Left renal cortex interstitium (tissue), 4 donors: Measurements from ENCODE around the gene ASPM. TPM values are rescaled to one million over a fixed set of nuclear protein-coding genes. Genes with fewer than 3 reads are reported as not detected.

Experiments
- DNase-seq, 4 donors: peaks; one replicate each; pipeline ENCODE4 v3.0.0-alpha.2; 2013; ENCODE audit warnings: low read depth in 4 of 4, low spot score in 2 of 4, missing footprints in 1 of 4
- polyA plus RNA-seq, 4 donors: library from polyadenylated mRNA; unstranded; fragments of 120-200 nt; gene quantifications; one replicate each; pipeline ENCODE4 v1.2.1, GENCODE V29; 2013; ENCODE audit not compliant: insufficient read length in 4 of 4

ASPM gene, protein sequence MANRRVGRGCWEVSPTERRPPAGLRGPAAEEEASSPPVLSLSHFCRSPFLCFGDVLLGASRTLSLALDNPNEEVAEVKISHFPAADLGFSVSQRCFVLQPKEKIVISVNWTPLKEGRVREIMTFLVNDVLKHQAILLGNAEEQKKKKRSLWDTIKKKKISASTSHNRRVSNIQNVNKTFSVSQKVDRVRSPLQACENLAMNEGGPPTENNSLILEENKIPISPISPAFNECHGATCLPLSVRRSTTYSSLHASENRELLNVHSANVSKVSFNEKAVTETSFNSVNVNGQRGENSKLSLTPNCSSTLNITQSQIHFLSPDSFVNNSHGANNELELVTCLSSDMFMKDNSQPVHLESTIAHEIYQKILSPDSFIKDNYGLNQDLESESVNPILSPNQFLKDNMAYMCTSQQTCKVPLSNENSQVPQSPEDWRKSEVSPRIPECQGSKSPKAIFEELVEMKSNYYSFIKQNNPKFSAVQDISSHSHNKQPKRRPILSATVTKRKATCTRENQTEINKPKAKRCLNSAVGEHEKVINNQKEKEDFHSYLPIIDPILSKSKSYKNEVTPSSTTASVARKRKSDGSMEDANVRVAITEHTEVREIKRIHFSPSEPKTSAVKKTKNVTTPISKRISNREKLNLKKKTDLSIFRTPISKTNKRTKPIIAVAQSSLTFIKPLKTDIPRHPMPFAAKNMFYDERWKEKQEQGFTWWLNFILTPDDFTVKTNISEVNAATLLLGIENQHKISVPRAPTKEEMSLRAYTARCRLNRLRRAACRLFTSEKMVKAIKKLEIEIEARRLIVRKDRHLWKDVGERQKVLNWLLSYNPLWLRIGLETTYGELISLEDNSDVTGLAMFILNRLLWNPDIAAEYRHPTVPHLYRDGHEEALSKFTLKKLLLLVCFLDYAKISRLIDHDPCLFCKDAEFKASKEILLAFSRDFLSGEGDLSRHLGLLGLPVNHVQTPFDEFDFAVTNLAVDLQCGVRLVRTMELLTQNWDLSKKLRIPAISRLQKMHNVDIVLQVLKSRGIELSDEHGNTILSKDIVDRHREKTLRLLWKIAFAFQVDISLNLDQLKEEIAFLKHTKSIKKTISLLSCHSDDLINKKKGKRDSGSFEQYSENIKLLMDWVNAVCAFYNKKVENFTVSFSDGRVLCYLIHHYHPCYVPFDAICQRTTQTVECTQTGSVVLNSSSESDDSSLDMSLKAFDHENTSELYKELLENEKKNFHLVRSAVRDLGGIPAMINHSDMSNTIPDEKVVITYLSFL (N-terminal part only)
- 10 to 100 TPM; 20.2 to 24.4 (median 21.0) TPM for polyA plus RNA-seq

DNA sequence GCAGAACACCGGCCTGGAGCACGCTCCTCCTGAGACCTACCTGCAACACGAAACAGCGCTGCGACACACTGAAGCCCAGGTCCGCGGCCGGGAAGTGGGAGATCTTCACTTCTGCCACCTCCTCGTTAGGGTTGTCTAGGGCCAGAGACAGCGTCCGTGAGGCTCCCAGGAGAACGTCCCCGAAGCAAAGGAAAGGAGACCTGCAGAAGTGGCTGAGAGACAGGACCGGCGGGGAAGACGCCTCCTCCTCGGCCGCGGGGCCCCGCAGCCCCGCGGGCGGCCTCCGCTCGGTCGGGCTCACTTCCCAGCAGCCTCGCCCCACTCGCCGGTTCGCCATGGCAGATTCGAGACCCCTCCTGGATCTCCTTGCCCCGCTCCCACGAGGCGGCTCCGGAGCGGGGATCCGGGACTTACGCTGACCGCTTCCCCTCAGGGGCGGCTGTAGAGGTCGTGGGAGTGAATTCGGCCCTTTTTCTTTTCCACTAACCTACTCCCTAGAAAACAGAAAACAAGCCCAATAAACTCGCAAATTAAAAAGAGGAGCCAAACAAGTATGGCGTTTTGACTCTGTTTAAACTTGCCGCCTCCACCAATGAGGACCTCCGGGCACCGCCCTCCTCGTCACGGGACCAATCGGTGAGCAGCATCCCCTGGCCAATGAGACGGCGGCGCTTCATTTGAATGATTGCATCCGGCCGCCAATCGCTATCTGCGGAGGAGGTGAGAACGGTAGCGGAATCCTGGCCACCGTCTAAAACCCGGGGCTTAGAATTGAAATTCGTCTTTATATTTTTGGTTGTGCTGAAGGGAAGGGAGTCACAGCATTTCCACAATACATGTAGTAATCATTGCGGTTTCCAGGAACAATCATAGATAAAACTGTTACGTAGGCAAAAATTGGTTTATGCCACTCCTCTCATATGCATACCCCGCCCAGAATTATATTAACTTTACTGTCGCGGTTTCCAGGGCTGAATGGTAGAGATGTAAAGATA, at the start of gene ASPM:
Gene ASPM (minus strand): TSS at position 569 of the 995 bp plus-strand sequence. CDS start 232 bp downstream, at position 337.
- DNase-seq: peak; percentile 78 to 93 (median 88)

DNA sequence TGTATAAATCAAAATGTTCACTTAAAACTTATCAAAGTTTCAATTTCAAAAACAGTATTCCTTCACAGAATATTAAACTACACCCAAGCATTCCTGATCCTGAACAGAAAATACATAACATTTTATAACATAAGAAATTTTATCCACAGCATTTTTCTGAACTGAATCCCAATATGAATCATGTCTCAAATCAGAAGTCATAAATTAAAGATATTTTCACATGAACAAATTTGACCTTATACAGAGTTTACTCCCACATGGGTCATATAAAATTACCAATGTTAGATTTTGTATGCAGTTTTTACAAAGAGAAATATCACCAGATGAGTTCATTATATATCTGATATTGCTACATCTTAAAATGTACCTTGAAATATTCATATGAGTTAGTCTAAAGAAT, 48.6 kb upstream of the ASPM start:
- no peak for DNase-seq

DNA sequence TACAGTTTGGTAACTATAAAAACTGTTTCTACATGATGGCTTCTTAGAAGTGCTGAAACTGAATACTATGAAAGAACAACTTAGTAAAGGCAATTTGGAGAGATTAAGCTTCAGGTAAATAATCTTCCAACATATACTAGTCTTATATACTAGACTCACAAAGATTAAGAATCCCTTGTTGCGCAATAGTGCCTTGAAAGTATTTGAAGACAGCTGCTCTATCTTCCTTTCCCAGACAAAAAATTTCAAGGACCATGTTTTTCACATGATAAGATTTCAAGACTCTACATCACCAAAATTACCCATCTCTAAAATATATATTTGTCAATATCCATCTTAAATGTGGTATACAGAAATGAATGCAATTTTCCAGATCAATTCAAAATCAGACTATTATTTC, 37.7 kb upstream of the ASPM start:
- DNase-seq: no peak

DNA sequence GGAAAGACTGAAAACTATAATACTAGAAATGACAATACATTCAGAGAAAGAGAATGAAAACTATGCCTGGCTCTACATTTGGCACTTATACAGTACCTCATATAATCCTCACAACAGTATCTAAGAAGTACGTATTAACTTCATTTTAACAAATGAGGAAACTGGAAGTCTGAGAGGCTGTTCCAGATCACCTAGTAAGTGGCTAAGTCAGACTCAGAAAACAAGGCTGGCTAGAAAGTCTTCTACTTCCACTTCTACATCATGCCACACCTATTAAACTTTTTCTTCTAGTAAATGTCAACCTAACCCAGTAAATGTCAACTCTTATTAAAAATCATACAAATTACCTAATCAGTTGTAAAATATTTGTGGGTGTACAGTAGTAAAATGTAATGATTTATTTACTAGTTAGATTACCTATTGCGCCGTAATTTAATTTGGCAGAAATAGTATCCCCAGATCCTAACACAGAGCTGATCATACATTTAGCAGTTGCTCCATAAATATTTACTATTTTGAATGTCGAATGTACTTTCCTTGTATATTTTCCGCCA, 36.8 kb upstream of the ASPM start:
- DNase-seq: no peak

DNA sequence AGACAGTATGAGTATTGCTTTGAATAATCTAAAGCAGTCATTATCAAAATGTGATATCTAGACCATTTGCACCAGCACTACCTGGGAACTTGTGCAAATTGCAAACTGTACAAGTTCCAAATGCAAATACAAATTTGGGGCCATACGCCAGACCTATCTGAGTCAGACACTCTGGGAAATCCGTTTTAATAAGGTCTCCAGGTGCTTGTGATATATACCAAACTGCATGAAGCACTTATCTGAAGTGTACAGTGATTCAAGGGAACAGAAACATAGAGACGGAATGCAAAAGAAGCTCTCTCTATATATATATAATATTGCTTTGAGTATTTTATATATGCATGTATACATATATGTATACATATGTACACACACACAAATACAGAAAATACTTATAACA, 36.2 kb upstream of the ASPM start:
- no peak for DNase-seq

DNA sequence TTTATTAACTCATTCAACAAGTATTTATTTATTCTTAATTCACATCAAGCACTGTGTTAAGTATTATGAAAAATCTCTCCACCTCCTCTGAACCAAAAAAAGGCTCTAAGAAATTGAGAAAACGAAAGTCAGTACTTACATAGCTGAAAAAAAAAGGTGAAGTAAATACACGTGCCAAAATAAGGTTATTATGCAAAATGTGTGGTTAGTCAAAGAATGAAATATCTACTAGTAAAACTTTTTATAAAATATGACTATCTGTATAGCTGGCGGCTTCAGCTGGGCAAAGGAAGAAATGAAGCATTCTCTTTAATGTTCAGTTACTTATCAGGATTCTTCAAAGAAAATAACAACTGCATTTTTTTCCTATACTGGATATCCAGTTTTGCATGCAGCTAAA, 35.5 kb upstream of the ASPM start:
- DNase-seq: no peak

DNA sequence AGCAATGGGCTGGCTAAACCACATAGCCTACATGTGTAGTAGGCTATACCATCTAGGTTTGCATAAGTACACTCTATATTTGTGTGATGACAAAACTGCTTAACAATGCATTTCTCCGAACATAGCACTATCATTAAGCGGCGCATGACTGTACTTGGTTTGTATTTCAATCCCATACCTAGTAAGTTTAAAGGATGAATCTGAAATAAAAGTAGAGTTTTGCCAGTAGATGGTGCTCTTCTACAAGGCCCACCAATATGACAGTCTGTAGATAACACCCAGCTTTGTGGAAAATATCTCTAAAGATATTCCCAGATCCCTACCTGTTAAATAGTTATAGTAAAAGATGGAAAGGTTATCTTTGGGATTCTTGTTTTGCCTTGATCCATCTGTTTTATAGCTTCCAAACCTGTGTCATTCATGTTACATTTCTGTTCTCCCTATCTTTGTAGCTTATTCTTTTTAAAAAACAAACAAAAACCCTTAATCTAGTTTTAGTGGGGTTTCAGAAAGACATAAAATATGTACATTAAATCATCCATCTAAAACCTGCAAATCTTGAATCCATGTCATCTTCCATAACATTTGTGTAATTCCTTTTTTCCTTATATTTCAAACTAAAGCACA, 33.9 kb upstream of the ASPM start:
- DNase-seq: peak in 2 of 4 donors; percentile 9 to 23

DNA sequence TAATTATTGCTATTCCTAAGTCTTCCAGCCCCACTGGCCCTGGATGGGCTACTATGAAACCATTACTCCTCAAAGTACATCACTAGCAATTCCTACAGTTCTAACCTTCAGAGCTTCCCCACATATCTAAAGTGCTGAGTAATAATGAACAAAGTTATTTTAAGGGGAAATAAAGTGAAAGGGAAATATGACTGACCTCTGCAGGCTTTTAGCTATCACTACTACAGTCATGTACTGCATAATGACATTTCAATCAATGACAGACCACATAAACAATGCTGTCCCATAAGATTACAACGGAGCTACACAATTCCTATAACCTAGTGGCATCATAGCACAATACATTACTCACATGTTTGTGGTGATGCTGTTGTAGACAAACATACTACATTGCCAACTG, 32.5 kb upstream of the ASPM start:
- DNase-seq: no peak

DNA sequence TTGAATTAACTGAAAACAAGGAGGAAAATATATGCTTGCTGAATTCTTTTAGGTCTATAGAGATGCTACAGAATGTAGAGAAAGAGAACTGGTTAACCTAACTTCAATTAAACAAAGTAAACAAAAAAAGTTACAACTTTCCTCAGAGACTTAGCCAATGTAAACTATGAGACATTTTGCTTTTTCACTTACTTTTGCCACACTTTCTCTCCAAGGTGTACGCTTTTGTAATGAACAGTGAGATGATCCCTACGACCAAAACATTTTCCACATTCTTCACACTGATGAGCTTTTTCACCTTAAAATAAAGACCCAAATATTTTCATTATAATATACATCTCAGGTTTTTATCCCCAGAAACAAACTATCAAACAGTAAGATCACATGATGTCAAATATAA, 28.3 kb upstream of the ASPM start:
- DNase-seq: no peak

DNA sequence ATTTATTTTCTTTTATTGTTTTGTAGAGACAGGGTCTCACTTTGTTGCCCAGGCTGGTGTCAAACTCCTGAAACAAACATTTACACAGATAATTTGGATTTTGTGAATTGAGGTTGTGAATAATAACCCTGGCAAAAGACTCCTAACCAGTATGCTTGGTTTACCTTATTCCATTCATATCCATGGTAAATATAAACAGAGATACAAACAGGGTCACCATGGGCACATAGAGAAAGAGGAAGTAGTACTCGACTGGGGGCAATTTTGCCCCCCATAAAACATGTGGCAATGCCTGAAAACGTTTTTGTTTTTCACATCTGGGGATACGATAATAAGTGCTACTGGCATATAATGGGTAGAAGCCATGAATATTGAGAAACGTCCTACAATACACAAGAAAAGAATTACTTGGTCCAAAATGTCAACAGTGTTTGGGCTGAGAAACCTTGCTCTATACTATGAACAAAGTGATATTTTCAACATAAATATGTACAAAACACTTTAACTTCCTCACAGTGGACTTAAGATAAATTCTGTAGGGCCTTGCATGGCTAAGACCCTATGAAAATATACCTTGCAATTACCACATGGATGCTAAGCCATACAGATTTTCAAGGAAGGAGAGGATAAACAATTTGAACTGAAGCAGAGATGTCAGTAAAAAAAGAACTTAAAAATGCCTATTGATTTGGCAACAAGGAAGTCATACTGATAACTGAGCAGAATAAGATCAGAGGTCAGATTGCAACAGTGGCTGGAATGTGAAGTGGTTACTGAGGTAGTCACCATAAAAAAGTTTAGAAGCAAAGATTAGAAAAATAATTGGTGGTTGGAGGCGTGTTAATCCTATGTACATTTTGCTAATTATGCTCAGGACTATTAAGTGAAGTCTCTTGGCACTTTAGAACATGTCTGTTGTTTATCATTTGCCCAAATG, 27.4 kb upstream of the ASPM start:
- DNase-seq: no peak

DNA sequence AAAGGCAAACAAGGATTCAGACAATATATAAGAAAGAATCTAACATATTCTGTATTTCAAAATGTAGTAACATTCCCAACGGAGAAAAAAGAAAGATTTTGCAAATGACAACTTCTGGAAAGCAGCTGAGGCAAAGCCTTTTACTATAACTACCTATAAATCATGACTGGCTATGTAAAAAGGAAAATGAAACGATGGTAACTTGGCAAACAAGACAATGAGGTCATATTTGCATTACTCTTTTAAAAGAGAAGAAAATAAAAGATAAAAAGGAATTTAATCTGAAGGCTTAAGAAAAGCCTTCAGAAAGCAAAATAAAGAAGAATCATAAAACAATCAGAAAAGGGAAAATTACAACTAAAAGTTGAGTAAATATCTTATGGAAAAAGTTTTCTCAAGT, 25.1 kb upstream of the ASPM start:
- DNase-seq: no peak

DNA sequence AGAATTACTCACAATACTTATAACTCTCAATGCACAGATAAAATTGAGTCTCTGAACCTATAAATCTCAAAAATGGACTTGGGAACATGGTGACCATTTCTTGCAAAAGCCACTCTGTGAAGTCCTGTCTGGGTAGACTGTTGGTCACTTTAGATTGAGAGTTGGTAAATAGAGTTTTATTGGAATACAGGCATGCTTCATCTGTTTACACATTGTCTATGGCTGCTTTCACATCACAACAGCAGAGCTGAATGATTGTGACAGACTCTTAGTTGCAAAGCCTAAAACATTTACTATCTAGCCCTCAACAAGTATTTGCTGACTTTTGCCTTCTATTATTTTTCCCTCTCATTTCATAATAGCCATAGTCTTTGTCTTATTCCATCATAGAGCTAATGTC, 24.1 kb upstream of the ASPM start:
- DNase-seq: no peak

DNA sequence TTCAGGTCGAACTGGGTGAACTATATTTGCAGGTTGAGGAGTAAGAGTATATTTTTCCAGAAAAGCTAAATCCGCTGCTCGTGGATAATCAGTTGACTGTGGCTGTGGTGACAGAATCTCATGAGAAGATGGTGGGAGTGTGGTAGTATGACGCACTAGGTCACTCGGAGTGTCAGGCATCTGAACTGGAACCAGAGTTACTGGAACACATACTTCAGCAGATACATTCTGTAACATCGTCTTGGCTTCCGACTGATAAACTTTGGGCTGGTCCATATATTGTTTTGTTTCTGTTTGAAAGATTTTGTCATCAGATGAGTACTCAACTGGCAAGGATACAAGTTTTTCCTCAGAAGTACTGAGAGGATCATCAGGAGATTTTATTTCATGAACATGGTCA, 13.0 kb upstream of the ASPM start:
- no peak for DNase-seq

DNA sequence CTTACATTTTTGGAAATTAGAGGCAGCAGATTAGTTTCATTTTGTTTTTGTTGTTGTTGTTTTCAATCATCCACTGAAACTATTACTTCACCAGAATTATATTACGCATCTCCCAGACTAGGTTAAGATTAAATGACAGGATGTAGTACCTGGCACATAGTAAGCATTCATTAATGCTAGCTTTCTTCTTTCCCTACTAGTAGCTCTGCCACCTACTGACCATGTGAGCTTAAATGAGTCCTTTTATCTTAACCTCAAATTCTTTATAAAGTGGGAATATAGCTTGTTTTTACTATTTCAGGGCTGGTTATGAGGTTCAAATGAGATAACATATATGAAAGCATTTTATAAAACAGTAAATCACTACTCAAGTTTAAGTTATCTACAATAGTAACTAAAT, 10.2 kb upstream of the ASPM start:
- DNase-seq: no peak

DNA sequence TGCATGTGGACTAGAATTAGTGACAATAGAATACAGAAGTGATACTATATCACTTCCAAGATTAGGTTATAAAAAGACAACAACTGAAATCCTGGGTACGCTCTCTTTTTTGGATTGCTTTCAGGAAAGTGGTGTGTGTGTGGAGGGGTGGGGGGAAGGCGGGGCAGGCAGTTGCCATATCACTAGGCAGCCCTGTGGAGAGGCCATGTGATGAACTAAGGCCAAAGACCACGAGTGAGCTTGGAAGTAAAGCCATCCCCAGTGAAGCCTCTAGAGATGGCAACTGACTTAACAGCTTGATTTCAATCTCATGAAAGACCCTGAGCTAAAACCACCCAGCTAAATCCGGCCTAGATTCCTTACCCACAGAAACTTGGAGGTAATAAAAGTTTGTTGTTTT, 6.2 kb upstream of the ASPM start:
- DNase-seq: no peak

DNA sequence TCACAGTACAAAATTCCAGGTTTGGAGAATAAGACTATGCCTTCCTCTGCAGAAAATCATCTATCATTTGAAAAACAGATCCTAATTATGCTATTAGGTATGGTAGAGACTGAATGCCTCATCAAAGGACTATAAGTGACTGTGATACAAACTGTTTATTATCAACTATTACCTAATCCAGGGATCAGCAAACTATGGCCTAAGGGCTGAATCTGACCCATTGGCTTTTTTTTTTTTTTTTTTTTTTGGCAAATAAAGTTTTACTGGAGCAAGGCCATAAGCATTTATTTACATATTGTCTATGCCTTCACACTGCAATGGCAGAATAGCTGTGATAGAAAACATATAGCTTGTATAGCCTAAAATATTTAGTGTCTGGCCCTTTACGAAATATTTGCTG, 4.7 kb upstream of the ASPM start:
- no peak for DNase-seq

DNA sequence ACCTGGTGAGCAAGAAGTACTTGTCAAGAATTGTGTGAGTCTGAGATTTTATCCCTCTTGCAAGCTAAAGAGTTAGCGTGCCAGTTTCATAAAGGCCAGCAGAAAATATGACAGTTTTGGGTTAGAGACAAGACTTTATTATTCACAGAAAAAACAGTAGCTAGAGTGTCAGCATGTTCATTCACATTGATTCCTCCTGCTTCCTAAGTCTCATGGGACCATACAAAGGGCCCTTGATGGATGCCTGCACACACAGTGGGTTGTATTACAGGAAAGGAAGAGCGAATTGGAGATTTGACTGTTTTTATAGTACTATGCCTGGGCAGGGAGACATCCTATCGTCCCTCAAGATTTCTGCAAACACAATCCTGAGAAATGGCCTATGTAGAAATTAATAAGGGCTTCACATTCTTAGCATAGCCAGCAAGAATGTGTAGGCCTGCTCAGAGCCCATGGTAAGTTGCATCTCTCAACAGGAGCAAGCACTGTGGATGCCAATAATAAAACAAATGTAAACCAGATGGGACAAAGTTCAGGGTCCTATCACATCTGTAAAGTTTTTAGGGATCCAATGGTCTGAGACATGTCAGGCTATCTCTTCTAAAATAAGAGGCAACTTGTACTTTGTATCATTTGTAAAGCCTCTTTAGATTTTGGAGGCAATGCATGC, 4.0 kb upstream of the ASPM start:
- no peak for DNase-seq
